Esophagus squamous epithelium (tissue), 4 donors: ENCODE results near the gene S100B.

Experiments
- POLR2A ChIP-seq, 4 donors: fragments of 450-650 bp; IDR thresholded peaks; one replicate each; pipeline ENCODE4 v1.6.1; 2017; ENCODE audit warnings: antibody characterized with exemption in 4 of 4, mild to moderate bottlenecking in 4 of 4, moderate library complexity in 3 of 4
- TF ChIP-seq, protein P1 (sequence below), 6 experiments: fragments of 450-650 bp in 4 of 6; fragments of 200-600 bp in 2 of 6; sonication (generic) in 2 of 6; IDR thresholded peaks; one replicate each; pipeline ENCODE4 v1.5.1; 2016 to 2019; ENCODE audit warnings: antibody characterized with exemption in 6 of 6, mild to moderate bottlenecking in 4 of 6, moderate library complexity in 4 of 6

DNA sequence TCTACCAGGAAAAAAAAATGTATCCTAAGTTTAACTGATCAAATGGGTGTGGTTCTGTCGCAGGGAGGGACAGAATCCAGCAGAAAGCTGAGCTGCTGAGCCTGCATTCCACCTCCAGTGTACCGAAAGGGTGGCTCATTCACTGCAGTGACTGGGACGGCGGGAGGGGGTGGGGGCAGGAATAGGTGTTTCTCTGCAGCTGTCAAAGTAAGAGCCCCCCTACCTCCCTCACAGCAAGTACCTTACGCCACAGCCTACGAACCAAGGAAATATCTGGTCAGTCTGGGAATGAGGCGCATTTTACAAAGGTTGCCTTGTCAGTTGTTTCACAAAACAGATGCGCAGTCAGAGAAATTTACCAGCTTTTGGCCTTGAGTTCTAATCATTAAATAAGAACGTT, 1.7 kb downstream of the S100B start:
- no peak for TF ChIP-seq POLR2A (IDR thresholded peaks at IDR 0.05)
- TF ChIP-seq, protein P1, sequence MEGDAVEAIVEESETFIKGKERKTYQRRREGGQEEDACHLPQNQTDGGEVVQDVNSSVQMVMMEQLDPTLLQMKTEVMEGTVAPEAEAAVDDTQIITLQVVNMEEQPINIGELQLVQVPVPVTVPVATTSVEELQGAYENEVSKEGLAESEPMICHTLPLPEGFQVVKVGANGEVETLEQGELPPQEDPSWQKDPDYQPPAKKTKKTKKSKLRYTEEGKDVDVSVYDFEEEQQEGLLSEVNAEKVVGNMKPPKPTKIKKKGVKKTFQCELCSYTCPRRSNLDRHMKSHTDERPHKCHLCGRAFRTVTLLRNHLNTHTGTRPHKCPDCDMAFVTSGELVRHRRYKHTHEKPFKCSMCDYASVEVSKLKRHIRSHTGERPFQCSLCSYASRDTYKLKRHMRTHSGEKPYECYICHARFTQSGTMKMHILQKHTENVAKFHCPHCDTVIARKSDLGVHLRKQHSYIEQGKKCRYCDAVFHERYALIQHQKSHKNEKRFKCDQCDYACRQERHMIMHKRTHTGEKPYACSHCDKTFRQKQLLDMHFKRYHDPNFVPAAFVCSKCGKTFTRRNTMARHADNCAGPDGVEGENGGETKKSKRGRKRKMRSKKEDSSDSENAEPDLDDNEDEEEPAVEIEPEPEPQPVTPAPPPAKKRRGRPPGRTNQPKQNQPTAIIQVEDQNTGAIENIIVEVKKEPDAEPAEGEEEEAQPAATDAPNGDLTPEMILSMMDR (IDR thresholded peaks at IDR 0.05), result no peak
